Central memory CD8-positive, alpha-beta T cell (primary cell): ENCODE measurements around the gene GLMN.
A peak's percentile ranks its signal among the peaks of the same experiment; 100 is the strongest.
"Not testable (repeated sequence)": the region's sequence is repeated elsewhere in the genome, so short reads cannot be mapped to it uniquely, and the experiment has no call there.

Experiments used
- ATAC-seq: fragments of 150-1000 bp; cut with Tn5 transposase; replicated peaks from 2 replicates; pipeline ENCODE4 v1.10.0; 2022; ENCODE audit warnings: mild to moderate bottlenecking, moderate FRiP score, moderate number of reproducible peaks; ENCODE audit not compliant: poor library complexity, severe bottlenecking; ENCODE audit errors: extremely low read depth
- DNase-seq, 2 donors: peaks; one replicate each; pipeline ENCODE4 v3.0.0; 2021; ENCODE audit warnings: low spot score in 2 of 2
- H3K27ac Mint-ChIP-seq: one replicate; pipeline ENCODE4 v1.8.0; 2022; ENCODE audit warnings: low read depth, mild to moderate bottlenecking, moderate library complexity, mixed read lengths
- H3K27me3 Mint-ChIP-seq: one replicate; pipeline ENCODE4 v1.8.0; 2022; ENCODE audit warnings: mixed read lengths
- H3K36me3 Mint-ChIP-seq: one replicate; pipeline ENCODE4 v1.8.0; 2022; ENCODE audit warnings: mild to moderate bottlenecking, moderate library complexity, mixed read lengths; ENCODE audit not compliant: insufficient read depth
- H3K4me1 Mint-ChIP-seq: one replicate; pipeline ENCODE4 v1.8.0; 2022; ENCODE audit warnings: mixed read lengths
- H3K4me3 Mint-ChIP-seq: one replicate; pipeline ENCODE4 v1.8.0; 2022; ENCODE audit warnings: mild to moderate bottlenecking, moderate library complexity, mixed read lengths
- H3K9me3 Mint-ChIP-seq: one replicate; pipeline ENCODE4 v1.8.0; 2022; ENCODE audit warnings: mixed read lengths

The GLMN gene

DNA sequence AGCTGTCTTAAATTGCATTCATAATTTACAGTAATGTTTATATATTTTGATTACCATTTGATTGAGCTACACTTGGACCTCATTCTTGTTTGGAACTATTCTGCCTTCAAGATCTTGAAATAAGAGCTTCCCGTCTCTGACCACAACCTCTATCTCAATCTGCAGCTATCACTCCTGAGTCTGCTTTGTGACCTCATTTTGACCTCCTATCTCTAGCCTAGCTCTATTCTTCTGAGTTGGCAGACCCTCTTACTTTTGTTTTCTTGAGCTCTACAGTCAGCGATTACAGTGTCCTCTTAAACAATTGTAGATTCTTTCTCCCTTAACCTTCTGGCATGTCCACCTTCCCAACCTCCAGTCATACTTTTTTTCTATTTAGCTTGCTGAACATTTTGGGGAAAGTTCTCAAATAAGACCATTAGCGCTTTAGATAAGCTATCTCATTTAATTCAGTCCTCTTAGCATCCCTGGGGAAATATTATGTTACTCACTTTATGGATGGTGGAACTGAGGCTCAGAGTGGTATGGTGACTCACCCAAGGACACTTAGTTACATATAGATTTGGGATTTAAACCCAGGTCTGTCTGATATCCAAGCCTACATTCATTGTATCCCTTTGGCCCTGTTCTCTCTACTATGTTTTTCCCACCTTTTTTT, 19.2 kb upstream of the GLMN start:
- H3K27ac Mint-ChIP-seq, result peak overlapping the region; percentile 85
- peaks cover 47% of the 10 kb centered on the region for H3K4me1 Mint-ChIP-seq
- peak overlapping the region; percentile 45 for H3K4me3 Mint-ChIP-seq
- DNase-seq (no peak), ATAC-seq (peak; percentile 31)
- no peaks in the 10 kb centered on the region for H3K27me3 Mint-ChIP-seq
- no peaks in the 10 kb centered on the region for H3K9me3 Mint-ChIP-seq
- peaks cover 9% of the 10 kb centered on the region for H3K36me3 Mint-ChIP-seq

DNA sequence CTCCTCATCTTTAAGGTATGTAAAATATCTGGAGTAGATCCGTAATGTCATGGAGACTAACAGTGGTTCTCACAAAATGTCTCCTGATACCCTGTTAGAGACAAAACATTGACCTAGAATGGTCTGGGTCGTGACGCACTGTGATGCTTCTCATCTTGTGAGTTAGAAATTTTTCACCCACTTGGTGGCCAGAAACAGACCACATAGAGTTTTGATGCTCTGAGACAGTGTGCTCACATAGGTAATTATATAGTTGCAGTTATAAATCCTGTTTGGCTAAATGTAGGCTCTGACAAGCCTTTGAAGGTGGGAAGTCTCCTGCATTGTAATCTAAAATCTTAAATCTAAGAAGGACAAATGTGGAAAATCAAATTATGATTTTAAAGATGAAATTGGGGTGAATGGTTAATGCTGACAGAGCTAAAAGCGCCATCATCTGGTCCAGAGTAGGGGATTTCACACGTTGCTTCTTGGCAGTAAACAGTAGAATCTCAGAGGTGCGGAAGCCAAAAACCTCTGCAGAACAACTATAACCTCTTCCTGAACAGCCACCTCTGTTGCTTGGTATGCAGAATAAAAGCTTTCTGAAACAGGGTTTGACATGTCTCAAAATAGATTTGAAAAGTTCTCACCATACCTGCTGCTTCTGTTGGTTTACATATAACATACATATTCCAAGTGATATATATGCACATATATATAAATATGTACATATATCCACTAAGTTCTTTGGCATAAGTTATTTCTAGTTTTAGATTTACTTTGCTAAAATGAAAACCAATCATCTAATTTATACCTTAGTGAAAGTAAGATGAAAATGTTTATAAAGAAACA, 17.2 kb upstream of the GLMN start:
- ATAC-seq, result peak; percentile 92
- no peaks in the 10 kb centered on the region for H3K27me3 Mint-ChIP-seq
- peak in 1 of 2 donors; percentile 54 for DNase-seq
- peaks cover 47% of the 10 kb centered on the region for H3K4me1 Mint-ChIP-seq
- no peaks in the 10 kb centered on the region for H3K9me3 Mint-ChIP-seq
- peak overlapping the region; percentile 93 for H3K27ac Mint-ChIP-seq
- H3K4me3 Mint-ChIP-seq, result peak overlapping the region; percentile 47
- H3K36me3 Mint-ChIP-seq, result peaks cover 9% of the 10 kb centered on the region

GRCh38 chr1:92314024-92314423, 15.2 kb upstream of the GLMN start:
- Mint-ChIP-seq H3K4me1 (peaks cover 47% of the 10 kb centered on the region), H3K4me3 (peak overlapping the region; percentile 6), H3K27ac (peak overlapping the region; percentile 93), H3K9me3 (no peaks in the 10 kb centered on the region), H3K27me3 (no peaks in the 10 kb centered on the region), H3K36me3 (peaks cover 7% of the 10 kb centered on the region)
- DNase-seq, result no peak
- ATAC-seq, result no peak

DNA sequence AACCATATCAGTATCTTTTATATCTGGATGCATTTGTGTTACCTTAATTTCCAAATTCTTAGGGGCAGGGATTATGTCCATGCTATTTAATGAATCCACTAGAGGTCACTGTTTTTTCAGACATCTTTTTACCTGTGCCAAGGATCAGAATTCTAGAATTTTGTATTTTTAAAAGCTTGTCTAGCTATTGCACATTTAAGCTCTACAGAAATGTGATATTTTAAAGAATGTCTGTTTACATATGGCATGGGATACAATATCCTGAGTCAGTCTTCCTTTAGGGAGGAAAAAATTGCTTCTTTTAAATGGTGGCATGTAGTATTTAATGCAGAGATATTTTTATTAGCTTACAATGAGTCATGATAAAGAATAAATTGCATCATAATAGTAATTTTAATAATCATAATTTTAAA, 11.4 kb upstream of the GLMN start:
- Mint-ChIP-seq H3K4me1 (peaks cover 18% of the 10 kb centered on the region), H3K27me3 (no peaks in the 10 kb centered on the region), H3K27ac (no peak overlapping the region), H3K4me3 (no peak overlapping the region), H3K9me3 (no peaks in the 10 kb centered on the region), H3K36me3 (peaks cover 31% of the 10 kb centered on the region)
- DNase-seq (no peak), ATAC-seq (no peak)

DNA sequence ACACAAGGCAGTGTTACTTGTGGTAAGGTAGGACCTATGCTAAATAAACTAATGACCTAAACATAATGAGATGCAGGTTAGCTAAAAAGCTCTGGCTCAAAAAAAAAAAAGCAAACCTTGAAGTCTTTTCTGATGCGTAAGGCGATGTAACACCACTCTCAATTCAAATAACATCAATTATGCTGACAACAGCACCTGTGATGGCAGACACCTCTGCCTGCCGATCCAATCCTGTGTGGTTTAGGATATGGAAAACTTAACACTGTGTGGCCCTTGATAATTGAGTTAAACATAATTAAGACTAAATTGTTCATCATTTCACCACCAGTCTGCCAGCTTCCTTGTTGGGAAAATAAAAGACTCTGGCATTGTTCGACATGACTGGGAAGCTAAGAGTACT, 9.2 kb upstream of the GLMN start:
- no peak overlapping the region for H3K27ac Mint-ChIP-seq
- H3K27me3 Mint-ChIP-seq, result no peaks in the 10 kb centered on the region
- H3K4me3 Mint-ChIP-seq, result no peak overlapping the region
- peaks cover 5% of the 10 kb centered on the region for H3K4me1 Mint-ChIP-seq
- peaks cover 40% of the 10 kb centered on the region for H3K36me3 Mint-ChIP-seq
- no peak for ATAC-seq
- DNase-seq, result no peak
- H3K9me3 Mint-ChIP-seq, result no peaks in the 10 kb centered on the region

- DNase-seq, result no peak
- Mint-ChIP-seq H3K36me3 (peaks cover 41% of the 10 kb centered on the region), H3K4me3 (no peak overlapping the region), H3K4me1 (peaks cover 11% of the 10 kb centered on the region), H3K9me3 (no peaks in the 10 kb centered on the region), H3K27me3 (no peaks in the 10 kb centered on the region), H3K27ac (no peak overlapping the region)
- no peak for ATAC-seq
Observed at GRCh38 chr1:92306020-92306419, 7.2 kb upstream of the GLMN start.

DNA sequence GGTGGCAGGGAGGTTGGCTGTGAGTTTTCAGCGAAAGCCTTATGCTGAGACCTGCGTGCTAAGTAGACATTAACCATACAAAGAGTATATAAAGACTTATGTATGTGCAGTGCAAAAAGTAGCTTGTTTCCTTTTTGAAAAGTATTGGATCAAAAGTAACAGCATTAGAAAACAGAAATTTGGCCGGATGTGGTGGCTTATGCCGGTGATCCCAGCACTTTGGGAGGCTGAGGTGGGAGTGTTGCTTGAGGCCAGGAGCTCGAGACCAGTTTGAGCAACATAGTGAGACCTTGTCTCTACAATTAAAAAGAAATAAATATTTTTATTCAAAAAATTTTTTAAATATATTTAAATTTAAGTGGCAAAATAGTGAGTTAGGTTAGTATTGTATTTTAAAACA, 2.2 kb upstream of the GLMN start:
- no peak for DNase-seq
- Mint-ChIP-seq H3K36me3 (peaks cover 22% of the 10 kb centered on the region), H3K9me3 (no peaks in the 10 kb centered on the region), H3K27me3 (no peaks in the 10 kb centered on the region), H3K27ac (no peak overlapping the region), H3K4me1 (peaks cover 35% of the 10 kb centered on the region), H3K4me3 (no peak overlapping the region)
- no peak for ATAC-seq

DNA sequence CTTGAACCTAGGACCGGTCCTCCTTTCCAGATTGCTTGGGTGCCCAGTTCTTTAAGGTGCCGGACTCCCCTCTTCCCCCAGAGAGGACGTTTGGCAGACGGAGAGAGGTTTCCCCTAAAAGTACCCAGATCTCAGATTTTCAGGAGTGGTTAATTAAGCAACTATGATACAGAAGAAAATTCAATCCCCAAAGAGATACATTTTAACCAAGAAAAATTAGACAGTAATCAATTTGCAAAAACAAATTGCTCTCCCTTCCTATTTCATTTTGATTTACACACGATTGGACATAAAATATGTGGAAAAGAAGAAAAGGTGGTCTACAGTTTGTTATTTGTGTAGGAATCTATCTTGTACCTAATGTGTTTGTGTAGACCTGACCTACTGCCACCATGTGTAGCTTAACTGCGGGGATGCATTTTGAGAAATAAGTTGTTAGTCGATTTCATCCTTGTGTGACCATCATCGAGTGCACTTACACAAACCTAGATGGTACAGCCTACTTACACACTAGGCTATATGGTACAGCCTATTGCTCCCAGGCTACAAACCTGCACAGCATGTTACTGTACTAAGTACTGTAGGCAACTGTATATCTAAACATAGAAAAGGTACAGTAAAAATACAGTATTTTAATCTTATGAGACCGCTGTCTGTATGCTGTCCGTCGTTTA, 827 bp upstream of the GLMN start:
- no peak for DNase-seq

GRCh38 chr1:92298213-92298572, 594 bp downstream of the GLMN start:
- H3K27me3 Mint-ChIP-seq, result no peaks in the 10 kb centered on the region
- peak overlapping the region; percentile 96 for H3K27ac Mint-ChIP-seq
- peaks cover 18% of the 10 kb centered on the region for H3K36me3 Mint-ChIP-seq
- peak overlapping the region; percentile 97 for H3K4me3 Mint-ChIP-seq
- H3K4me1 Mint-ChIP-seq, result peaks cover 48% of the 10 kb centered on the region
- ATAC-seq, result peak; percentile 26
- DNase-seq, result no peak
- H3K9me3 Mint-ChIP-seq, result no peaks in the 10 kb centered on the region

More for the DNA sequence above, 827 bp upstream of the GLMN start:
- Mint-ChIP-seq H3K27me3 (no peaks in the 10 kb centered on the region), H3K4me3 (peak overlapping the region; percentile 97), H3K9me3 (no peaks in the 10 kb centered on the region), H3K36me3 (peaks cover 17% of the 10 kb centered on the region), H3K4me1 (peaks cover 43% of the 10 kb centered on the region), H3K27ac (peak overlapping the region; percentile 96)
- ATAC-seq, result no peak

- H3K4me3 Mint-ChIP-seq, result no peak overlapping the region
- no peak overlapping the region for H3K27ac Mint-ChIP-seq
- no peaks in the 10 kb centered on the region for H3K27me3 Mint-ChIP-seq
- ATAC-seq (no peak), DNase-seq (no peak)
- H3K4me1 Mint-ChIP-seq, result peaks cover 18% of the 10 kb centered on the region
- H3K36me3 Mint-ChIP-seq, result peaks cover 20% of the 10 kb centered on the region
- no peaks in the 10 kb centered on the region for H3K9me3 Mint-ChIP-seq
Observed at GRCh38 chr1:92291372-92291999, 7.3 kb downstream of the GLMN start.

DNA sequence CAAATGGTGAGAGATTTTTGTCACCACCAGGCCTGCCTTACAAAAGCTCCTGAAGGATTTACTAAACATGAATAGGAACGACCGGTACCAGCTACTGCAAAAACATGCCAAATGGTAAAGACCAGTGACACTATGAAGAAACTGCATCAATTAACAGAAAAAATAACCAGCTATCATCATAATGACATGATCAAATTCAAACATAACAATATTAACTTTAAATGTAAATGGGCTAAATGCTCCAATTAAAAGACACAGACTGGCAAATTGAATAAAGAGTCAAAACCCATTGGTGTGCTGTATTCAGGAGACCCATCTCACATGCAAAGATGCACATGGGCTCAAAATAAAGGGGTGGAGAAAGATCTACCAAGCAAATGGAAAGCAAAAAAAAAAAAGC, 17.4 kb downstream of the GLMN start:
- H3K4me3 Mint-ChIP-seq, ATAC-seq, H3K27me3 Mint-ChIP-seq, H3K9me3 Mint-ChIP-seq, DNase-seq, H3K27ac Mint-ChIP-seq: not testable (repeated sequence)
- peaks cover 25% of the 10 kb centered on the region for H3K36me3 Mint-ChIP-seq
- H3K4me1 Mint-ChIP-seq, result peaks cover 46% of the 10 kb centered on the region

DNA sequence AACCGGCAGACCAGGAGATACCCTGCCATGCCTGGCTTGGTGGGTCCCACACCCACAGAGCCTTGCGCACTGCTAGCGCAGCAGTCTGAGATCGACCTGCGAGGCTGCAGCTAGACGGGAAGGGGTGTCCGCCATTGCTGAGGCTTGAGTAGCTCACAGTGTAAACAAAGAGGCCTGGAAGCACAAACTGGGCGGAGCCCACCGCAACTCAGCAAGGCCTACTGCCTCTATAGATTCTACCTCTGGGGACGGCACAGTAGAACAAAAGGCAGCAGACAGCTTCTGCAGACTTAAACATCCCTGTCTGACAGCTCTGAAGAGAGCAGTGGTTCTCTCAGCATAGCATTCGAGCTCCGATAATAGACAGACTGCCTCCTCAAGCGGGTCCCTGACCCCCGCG, 19.0 kb downstream of the GLMN start:
- H3K27ac Mint-ChIP-seq, H3K9me3 Mint-ChIP-seq, ATAC-seq, DNase-seq, H3K4me3 Mint-ChIP-seq, H3K27me3 Mint-ChIP-seq: not testable (repeated sequence)
- Mint-ChIP-seq H3K36me3 (peaks cover 26% of the 10 kb centered on the region), H3K4me1 (peaks cover 56% of the 10 kb centered on the region)
